NCI-H226 (cell line): ENCODE results near the gene HMG20B.
"Not testable (repeated sequence)": the region's sequence is repeated elsewhere in the genome, so short reads cannot be mapped to it uniquely, and the experiment has no call there.

Experiments
- DNase-seq: peaks from one replicate; pipeline ENCODE4 v3.0.0-alpha.2; 2015

The HMG20B gene

DNA sequence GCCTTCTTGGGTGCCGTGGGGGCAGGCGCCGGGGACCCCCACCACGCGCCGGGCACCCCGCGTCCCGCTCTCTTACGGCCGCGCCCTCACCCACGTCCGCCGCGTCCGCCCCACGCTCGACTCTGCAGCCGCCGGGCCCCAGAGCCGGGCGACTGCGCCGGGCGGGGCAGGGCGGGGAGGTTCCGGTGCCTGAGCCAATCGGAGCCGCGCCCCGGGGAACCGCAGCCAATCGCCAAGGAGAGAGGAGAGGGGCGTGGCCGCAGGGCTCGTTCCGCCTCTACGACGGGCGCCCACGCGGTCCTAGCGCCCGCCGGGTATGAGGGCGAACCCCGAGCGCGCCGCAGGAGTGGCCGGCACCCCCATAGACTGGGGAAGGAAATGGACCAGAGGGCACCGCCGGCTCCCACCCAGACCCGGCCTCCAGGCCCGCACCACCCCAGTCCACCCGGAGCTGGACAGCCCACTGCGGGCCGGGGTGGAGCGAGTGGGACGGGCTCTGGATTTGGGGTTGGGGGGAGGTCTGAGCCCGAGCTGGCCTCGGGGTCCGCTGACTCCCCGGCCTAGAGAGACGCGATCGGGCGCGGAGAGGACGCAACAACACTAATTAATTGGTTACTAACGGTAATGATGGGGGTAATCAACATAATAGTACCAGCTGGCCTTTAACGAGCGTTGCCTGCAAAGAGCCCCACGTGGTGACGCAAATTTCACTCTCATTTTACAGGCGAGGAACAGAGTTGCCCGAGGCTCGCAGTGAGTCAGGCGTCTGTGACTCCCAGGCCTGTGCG, 15.1 kb upstream of the HMG20B start, which contains the start of gene MFSD12:
Gene MFSD12, minus strand, starts transcription at position 126 of the 788 bp plus-strand sequence. CDS start 183 bp downstream, outside the sequence.
- DNase-seq = peak; percentile 91

DNA sequence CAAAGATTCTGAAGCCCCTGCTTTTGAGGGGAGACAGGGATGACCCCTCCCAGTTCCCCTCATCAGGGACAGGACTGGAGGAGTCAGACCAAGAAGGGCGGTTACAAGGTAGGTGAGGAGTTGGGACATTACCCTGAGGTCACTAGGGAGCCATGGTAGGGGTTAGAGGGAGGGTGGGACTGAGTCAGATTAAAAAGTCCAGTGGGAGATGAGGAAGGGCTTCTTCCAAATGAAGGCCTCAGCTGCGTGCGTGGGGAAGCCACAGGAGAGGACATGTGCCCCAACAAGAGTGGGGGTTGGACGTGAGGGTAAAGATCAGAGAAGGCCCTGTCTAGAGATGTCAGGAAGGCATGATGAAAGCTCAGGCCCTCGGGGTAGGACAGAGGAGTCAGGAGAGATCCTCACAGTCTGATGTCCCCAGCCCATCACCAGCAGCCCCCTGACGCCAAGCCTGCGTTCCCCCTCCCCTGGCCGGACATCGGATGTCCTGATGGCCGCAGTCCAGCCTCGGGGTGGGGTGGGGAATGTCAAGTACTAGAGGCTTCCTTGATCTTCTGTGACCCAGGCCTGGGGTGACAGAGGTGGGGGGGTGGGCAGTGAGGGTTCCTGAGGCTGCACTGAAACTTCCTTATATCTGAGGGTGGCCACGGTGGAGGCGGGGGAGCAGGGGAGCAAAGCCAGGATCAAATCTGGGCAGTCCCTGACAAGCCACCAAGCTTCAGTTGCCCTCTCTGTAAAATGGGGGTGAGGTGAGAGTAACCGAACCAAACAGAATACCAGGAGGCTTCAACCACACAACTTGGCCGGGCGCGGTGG, 8.8 kb upstream of the HMG20B start:
- no peak for DNase-seq

DNA sequence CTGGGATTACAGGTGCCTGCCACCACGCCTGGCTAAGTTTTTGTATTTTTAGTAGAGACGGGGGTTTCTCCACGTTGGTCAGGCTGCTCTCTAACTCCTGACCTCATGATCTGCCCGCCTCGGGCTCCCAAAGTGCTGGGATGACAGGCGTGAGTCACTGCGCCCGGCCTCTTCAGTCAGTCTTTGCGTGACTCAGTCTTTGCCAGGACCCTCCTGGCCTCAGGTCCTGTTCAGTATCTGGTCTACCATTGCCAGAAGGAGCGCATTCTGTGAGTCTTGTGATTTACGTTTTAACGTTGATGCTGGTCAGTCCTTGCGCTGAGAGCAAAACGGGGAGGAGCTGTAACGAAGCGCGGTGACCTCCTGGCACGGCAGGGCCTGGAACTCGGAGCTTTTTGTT, 7.6 kb upstream of the HMG20B start:
- no peak for DNase-seq

DNA sequence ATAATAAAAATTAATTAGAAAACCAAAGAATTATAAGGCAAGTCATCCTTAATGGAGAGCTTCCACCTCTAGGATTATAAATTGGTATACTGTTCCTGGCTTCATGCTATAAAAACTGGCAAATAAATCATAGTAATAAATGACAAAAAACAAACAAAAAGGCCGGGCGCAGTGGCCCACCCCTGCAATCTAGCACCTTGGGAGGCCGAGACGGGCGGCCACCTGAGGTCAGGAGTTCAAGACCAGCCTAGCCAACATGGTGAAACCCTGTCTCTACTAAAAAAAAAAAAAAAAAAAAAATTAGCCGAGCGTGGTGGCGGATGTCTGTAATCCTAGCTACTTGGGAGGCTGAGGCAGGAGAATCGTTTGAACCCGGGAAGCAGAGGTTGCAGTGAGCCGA, 2.7 kb upstream of the HMG20B start:
- DNase-seq = not testable (repeated sequence)

DNA sequence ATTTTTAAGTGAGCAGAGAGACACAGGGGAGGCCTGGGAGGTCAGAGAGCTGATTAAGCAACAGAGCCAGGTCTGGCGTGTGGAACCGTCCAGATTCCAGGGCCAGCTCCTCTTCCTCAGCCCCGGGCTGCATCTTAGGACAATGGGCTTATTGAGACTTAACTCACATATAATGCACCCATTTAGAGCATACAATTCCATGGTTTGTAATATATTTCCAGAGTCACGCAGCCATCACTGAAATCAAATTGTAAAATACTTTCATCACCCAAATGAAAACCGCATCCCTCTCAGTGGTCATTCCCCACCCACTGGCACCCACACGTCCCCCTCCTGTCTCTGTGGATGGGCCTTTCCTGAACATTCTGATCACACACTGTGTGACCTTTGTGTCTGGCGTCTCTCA, 2.1 kb upstream of the HMG20B start:
- no peak for DNase-seq

DNA sequence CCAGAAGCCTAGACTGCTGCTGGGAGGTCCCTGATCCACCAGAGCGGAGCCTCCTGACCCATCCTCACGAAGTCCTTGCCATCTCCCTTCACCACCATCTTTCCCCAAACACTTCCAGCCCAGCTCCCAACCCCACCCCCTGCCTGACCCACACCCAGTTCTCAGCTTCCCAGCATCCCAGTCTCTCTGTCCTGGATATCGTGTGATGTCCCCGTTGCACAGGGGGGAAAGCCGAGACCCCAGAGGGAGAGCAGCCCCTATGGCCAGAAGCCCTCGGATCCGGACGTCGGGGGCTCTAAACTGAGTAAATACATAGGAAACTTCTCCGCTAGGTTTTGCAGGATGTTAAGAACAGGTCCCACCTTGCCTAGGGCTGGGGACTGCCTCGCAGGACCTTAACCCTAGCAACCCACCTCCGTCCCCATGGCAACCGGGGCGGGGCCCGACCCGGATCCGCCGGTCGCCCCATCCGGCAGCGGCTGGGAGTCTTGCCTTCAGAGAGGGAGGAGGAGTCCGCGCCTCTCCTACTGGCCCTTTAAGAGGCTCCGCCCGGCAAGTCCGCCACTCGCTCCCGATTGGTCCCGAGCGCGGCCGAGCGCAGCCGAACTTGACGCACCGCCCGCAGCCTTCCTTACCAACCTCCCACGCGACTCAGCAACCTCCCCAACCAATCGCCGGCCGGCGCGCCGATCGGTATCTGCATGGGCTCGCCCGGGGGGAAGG, 451 bp upstream of the HMG20B start:
- peak; percentile 99 for DNase-seq

DNA sequence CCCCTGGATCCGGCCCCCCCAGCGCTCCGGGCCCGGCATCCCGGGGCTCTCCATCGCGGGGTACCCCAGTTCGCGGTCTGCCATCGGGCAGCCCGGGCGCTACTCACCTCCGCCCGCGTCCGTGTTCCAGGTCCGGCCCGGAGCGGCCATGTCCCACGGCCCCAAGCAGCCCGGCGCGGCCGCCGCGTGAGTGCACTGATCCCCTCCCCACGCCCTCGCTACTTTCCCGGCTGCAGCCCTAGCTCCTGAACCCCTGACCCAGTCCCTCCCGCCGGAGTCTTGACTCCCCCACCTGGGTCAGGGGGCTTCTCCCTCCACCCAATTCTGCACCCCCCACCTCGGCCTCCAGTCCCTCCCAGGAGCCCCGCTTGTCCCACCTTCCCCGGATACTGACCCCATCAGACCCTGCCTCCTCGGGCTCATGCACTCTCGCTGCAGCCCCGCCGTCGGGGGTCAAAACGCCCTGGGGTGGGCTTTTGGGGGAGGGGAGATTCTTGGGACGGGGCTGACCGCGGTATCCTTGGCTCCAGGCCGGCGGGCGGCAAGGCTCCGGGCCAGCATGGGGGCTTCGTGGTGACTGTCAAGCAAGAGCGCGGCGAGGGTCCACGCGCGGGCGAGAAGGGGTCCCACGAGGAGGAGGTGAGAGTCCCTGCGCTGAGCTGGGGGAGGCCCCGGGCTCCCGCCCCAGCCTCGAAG, 566 bp downstream of the HMG20B start:
- no peak for DNase-seq

DNA sequence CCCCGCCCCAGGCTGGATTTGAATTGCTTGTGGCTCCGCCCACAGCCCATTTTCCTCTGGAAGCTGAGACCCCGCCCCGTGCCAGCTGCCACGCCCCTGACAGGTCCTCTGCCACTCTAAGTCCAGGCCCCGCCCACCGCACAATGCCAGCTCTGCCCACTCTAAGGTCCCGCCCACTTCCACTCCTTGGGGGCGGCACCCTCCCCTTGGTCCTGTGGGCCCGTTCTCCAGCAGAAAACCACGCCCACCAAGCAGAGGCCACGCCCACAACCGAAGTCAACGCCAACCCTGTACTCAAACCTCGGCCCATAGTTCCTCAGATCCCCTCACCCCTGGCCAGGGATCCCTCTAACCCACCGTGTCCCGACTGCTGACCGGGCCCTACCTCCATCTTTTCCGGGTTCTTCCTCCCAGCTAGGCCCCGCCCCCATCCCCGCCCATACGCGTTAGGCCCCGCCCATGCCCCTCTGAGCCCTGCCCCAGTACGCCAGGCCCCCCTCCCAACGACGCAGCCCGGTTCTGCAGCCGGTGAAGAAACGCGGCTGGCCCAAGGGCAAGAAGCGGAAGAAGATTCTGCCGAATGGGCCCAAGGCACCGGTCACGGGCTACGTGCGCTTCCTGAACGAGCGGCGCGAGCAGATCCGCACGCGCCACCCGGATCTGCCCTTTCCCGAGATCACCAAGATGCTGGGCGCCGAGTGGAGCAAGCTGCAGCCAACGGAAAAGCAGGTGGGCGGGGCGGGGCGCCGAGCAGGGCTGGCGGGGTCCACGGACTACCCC, 1.3 kb downstream of the HMG20B start:
- DNase-seq = peak; percentile 83

DNA sequence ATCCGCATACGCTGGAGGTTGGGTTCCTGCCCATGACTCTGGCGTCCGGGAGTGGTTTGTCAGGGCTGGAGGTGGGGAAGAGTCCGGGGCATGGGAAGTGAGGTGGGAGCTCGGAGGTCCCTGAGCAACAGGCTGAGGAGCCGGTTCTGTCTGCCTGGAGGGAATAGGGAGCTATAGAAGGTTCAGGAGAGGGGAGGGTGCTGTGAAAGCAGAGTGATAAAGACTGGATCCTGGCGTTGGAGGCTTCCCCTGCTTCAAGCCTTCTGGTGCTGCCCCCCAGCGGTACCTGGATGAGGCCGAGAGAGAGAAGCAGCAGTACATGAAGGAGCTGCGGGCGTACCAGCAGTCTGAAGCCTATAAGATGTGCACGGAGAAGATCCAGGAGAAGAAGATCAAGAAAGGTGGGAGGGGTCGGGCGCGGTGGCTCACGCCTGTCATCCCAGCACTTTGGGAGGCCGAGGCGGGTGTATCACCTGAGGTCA, 2.6 kb downstream of the HMG20B start:
- no peak for DNase-seq

DNA sequence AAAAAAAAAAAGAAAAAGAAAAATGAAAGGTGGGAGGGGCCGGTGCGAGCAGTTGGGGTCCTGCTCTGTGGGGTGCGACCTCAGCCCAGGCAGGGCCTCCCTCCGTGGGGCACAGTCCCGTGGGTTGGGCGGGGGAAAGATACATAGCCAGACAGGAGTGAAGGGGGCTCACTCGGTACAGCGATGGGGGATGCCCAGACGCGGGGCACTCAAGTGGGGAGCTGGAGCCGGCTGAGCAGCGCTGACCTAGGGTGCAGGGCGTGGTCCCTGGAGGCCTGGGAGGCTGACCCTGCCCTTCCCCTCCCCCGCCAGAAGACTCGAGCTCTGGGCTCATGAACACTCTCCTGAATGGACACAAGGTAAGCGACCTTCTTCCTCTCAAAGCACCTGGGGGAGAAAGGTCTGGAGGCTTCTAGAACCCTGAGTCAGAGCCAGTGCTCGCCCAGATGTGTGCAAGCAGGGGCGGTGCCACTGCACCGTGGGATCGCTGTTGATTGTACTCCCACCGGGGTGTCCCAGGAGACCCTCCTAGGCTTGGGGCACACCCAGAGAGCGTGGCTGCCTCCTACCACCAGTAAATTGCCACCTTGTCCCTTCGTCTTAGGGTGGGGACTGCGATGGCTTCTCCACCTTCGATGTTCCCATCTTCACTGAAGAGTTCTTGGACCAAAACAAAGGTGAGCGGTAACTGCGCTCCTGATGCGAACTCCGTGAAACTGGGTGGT, 3.4 kb downstream of the HMG20B start:
- DNase-seq = no peak

DNA sequence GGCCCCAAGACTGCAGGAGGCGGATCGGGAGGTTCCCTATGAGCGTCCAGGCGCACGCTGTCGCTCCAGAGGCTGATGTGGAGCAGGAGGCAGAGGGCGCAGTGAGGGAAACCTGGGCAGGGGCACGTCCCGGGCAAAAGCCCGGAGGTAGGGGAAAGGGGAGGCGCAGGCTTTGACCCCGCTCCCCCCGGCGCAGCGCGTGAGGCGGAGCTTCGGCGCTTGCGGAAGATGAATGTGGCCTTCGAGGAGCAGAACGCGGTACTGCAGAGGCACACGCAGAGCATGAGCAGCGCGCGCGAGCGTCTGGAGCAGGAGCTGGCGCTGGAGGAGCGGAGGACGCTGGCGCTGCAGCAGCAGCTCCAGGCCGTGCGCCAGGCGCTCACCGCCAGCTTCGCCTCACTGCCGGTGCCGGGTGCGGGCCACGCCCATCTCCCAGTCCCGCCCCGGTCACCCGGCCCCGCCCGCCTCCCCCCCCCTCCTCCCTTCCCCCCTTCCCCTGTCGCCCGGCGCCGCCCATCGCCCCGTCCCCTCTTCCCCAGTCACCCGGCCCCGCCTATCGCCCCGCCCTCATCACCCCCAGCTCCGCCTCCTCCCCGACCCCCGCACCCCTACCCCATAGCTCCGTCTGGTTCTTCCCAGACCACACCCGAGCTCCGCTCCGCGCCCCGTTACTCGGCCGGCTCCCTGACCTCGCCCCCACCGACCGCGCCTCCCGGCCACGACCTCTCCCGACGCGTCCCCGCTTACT, 4.1 kb downstream of the HMG20B start:
- no peak for DNase-seq

DNA sequence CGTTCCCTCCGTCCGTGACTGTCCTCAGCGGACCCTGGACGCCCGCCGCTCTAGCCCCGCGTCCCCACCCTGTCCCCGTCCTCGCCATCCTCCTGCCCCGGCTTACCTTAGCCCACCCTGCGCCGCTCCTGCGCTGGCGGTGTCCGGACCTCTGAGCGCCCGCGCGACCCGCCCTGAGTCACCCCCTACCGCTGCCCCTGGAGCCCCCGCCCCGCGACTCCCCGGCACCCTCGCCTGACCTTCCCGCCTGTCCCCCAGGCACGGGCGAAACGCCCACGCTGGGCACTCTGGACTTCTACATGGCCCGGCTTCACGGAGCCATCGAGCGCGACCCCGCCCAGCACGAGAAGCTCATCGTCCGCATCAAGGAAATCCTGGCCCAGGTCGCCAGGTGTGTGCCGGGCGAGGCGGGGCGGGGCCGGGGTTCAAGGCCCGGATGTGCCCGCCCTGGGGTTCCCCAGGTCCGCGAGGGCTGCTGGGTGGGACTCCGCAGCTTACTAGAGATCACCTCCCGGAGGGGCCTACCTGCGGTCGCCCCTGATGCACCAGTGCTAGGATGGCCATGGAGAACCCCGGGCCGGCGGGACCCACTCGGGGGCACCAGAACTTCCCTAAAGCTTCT, 5.1 kb downstream of the HMG20B start:
- no peak for DNase-seq

DNA sequence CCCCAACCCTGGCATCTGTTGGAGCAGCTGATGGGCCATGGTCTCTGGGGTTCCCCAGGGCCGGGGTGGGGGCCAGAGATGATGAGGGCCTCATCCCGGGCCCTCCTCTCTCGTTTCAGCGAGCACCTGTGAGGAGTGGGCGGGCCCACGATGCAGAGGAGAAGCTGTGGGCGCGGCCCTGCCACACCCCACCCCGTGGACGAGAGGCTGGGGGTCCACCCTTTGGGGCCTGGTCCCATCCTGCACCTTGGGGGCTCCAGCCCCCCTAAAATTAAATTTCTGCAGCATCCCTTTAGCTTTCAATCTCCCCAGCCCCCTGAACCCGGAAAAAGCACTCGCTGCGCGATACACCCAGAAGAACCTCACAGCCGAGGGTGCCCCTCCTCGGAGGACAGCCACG, 5.6 kb downstream of the HMG20B start:
- DNase-seq = no peak

DNA sequence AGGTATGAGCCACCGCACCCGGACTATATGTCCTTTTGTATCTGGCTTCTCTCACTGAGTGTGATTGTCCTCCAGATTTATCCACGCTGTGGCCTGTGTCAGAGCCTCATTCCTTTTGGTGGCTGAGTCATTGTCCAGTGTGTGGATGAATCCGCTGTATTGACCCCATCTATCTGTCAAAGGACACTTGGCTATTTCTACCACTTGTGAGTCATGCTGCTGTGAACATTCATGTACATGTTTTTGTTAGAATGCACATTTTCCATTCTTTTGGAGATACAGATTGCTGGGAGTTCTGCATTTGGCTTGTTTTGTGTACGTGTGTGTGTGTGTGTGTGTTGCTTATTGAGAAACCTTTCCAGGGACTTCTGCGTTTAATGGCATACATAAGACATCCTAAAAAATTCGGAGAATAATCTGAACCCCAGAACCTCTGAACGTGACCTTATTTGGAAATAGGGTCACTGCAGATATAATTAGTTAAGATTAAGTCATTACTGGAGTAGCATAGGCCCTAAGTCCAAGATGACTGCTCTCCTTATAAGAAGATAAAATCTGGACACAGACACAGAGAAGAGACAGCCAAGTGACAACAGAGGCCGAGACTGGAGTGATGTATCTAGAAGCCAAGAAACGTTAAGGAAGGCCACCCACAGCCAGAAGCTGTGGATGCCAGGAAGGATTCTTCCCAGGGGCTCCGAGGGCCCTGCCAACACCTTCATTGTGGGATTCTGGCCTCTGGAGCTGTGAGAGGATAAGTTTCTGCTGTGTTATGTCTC, 7.6 kb downstream of the HMG20B start:
- DNase-seq = peak; percentile 27

DNA sequence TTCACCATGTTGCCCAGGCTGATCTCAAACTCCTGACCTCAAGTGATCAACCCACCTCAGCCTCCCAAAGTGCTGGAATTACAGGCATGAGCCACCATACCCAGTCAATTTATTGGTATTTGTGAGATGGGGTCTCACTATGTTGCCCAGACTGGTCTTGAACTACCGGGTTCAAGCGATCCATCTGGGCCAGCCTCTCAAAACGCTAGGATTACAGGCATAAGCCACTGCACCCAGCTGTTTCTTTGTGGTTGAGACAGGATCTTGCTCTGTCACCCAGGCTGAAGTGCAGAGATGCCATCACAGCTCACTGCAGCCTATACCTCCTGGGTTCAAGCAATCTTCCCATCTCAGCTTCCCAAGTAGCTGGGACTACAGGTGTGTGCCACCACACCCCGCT, 9.0 kb downstream of the HMG20B start:
- DNase-seq = not testable (repeated sequence)

DNA sequence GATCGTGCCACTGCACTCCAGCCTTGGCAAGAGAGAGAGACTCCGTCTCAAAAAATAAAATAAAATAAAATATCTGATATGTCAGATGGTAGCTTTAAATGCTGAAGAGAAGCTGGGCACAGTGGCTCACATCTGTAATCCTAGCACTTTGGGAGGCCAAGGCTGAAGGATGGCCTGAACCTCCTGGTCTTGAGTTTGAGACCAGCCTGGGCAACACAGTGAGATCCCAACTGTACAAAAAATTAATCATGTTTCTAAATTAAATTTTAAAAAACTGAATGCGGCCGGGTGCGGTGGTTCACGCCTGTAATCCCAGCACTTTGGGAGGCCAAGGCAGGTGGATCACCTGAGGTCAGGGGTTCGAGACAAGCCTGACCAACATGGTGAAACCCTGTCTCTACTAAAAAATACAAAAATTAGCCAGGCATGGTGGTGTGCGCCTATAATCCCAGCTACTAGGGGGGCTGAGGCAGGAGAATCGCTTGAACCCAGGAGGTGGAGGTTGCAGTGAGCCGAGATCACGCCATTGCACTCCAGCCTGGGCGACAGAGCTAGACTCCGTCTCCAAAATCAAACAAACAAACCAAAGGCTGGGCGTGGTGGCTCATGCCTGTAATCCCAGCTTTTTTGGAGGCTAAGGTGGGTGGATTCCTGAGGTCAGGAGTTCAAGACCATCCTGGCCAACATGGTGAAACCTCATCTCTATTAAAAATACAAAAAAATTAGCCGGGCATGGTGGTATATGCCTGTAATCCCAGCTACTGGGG, 11.5 kb downstream of the HMG20B start:
- not testable (repeated sequence) for DNase-seq

DNA sequence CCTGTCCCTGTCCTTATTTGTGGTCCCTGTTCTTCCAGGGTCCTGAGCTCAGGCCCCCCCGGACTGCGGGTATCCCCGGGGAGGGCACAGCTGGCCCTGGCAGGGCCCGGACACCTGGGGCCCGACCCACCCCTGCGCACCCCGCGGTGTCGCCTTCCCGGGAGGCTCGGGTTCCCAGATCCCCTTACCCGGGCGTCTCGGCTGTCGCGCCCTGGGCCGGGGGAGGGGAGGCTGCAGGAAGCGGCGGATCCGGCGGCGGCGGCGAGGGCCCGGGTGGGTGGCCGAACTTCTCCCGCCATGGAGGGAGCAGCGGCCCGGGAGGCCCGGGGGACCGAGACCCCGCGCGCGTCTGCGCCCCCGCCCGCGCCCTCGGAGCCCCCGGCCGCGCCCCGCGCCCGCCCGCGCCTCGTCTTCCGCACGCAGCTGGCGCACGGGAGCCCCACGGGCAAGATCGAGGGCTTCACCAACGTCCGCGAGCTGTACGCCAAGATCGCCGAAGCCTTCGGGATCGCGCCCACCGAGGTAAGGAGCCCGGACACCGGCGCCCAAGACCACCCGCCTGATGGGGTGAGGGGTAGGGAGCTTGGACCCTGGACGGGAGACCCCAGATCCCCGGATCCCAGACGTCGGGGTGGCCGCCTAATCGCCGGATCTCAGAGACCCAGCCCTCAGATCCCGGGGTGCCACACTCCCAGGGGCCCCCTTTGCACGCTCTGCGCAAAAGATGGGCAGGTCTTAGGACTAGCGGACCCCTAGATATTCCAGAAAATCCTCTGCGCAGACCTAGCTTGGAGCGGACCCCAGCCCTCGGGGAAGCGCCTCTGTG, 12.8 kb downstream of the HMG20B start, which contains the start of gene GIPC3:
Gene GIPC3, plus strand, starts transcription at position 178 of the 826 bp plus-strand sequence. Its CDS starts 120 bp downstream, at position 298.
- DNase-seq = no peak
